GM06990 (cell line): ENCODE measurements around the gene NTN1.

Source experiments
- DNase-seq: peaks from one replicate; pipeline ENCODE4 v3.0.0-alpha.2; 2011; ENCODE audit not compliant: insufficient read length; ENCODE audit errors: extremely low read depth
- H3K27me3 ChIP-seq: replicated peaks from 2 replicates; pipeline ENCODE4 v1.6.0; 2011; ENCODE audit warnings: low read length; ENCODE audit not compliant: control insufficient read depth, insufficient read depth
- H3K36me3 ChIP-seq: 2 replicates; pipeline ENCODE4 v1.5.1; 2011; ENCODE audit warnings: low read length; ENCODE audit not compliant: control insufficient read depth, insufficient read depth
- H3K4me3 ChIP-seq: replicated peaks from 2 replicates; pipeline ENCODE4 v1.5.1; 2011; ENCODE audit warnings: low read depth, mild to moderate bottlenecking, control low read depth, low read length
- TF ChIP-seq, protein P1 (sequence below): IDR thresholded peaks from 2 replicates; pipeline ENCODE4 v1.5.1; 2011; ENCODE audit warnings: low read length, control low read depth, mild to moderate bottlenecking, inconsistent platforms; ENCODE audit not compliant: insufficient read depth, poor library complexity, severe bottlenecking

Gene NTN1

DNA sequence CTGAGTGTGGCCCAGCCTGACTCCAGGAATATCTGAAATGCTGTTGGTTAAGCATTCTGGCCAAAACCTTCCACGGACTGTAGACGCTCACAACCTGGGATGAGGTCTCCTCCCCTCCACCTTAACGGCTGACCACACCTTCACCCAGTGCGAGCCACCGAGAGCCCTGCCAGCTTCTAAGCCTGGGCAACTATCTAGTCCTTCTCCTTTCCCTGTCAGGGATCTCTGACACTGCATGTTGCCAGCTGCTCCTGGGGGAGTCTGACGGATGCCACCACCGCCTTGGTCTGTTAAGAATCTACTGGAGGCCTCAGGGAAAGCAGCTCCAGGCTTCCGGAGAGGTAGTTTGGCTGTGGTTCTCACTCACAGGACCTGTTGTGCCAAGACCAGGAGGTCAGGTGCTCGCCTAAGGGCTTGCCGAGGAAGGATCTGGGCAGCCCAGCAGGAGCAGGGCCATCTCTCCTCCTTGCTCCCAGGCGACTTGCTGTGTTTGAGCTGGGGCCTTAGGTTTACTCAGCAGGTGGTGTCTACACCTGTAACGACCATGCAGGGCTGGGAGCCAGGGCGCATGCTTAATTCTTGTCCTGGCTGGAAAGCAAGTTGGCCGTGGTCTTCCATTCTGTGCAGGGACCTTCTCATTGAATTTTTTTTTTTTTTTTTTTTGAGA is 111.8 kb downstream of the NTN1 start:
- no peak for DNase-seq
- TF ChIP-seq, protein P1, sequence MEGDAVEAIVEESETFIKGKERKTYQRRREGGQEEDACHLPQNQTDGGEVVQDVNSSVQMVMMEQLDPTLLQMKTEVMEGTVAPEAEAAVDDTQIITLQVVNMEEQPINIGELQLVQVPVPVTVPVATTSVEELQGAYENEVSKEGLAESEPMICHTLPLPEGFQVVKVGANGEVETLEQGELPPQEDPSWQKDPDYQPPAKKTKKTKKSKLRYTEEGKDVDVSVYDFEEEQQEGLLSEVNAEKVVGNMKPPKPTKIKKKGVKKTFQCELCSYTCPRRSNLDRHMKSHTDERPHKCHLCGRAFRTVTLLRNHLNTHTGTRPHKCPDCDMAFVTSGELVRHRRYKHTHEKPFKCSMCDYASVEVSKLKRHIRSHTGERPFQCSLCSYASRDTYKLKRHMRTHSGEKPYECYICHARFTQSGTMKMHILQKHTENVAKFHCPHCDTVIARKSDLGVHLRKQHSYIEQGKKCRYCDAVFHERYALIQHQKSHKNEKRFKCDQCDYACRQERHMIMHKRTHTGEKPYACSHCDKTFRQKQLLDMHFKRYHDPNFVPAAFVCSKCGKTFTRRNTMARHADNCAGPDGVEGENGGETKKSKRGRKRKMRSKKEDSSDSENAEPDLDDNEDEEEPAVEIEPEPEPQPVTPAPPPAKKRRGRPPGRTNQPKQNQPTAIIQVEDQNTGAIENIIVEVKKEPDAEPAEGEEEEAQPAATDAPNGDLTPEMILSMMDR: no peak
- peaks cover 2% of the 10 kb centered on the region; the same call in 1 of the 2 replicates for H3K27me3 ChIP-seq
- no peak overlapping the region for H3K4me3 ChIP-seq
- H3K36me3 ChIP-seq: no peaks in the 10 kb centered on the region

DNA sequence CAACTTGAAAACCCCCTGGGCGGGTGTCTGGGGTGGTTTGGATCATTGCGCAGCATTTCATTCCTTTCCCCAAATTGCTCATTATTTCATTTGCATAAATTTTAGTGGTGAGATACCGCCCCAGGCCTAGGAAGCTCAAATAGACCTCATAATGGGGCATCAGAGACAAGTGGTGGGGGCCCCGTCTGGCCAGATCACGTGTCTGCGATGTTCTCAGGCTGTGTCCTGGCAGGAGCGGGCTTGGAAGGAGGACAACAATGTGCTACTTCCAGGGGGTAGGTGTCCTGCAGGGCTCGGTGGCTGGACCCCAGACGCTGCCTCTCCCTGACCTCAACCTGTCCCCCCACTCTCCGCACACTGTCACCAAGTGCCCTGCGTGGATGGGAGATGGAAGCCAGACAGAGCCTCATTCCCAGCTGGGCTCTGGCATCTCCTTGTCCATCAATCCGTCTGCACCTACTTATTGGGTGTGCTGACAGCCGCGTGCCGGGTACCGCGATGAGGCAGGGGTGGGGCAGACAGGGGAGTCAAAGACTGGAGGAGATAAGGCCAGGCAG is 116.9 kb downstream of the NTN1 start:
- TF ChIP-seq, protein P1: no peak
- H3K36me3 ChIP-seq: no peaks in the 10 kb centered on the region
- no peak overlapping the region for H3K4me3 ChIP-seq
- DNase-seq: no peak
- H3K27me3 ChIP-seq: peaks cover 2% of the 10 kb centered on the region; the same call in 1 of the 2 replicates

DNA sequence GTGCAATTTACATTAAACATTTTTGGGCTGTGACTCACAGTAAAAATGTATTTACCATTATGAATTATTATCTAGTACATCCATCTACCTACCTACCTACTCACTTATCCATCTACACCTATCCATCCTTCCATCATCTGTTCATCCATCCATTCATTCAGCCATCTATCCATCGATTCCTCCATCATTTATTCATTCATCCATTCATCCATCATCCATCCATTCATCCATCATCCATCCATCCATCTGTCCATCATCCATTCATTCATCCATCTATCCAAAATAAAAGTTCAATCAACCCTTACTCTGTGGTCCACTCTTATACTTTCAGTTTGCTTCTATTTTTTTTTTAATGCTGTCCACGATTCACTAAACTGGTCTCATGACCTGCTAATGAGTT is 118.4 kb downstream of the NTN1 start:
- TF ChIP-seq, protein P1: no peak
- Histone ChIP-seq H3K4me3 (no peak overlapping the region), H3K36me3 (no peaks in the 10 kb centered on the region), H3K27me3 (peaks cover 2% of the 10 kb centered on the region; the same call in 1 of the 2 replicates)
- DNase-seq: no peak

DNA sequence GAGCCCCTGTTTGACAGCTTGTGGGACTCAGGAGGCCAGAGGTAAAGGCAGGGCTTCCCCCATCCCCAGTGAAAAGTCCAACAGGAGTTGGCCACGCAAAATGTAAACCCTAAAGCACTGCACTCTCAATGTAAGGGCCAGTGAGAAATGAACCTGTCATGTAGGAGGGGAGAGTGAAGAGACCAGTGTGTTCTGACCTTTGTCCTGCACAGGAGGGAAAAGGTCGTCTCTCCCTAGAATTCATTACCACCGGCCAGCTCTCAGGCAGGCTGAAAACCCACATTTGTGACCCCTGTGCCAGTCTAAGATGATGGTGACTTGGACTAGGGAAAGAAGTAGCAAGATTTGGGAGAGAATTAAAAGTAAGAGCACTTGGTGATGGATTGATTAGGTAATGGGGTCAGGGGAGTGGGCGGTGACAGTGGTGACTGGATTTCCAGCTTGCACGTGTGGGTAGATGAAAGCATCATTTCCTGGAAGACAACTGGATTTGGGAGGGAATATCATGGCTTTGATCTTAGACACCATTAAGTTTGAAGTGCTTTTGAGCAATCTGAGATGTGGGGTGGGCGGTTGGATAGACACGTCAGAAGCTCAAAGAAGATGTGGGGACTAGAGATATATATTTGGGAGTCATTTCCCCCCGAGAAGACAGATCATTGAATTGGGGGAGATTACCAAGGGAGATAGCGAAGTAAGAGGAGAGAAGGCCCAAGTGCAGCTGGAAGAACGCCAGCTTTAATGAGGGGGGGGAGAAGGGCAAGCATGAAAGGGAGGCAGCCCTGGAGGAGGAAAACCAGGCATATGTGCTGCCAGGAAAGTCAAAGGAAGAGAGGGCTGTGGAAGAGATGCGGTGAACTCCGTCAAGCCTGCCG is 119.5 kb downstream of the NTN1 start:
- TF ChIP-seq, protein P1: no peak
- H3K36me3 ChIP-seq: no peaks in the 10 kb centered on the region
- no peaks in the 10 kb centered on the region; the same call in 1 of the 2 replicates for H3K27me3 ChIP-seq
- no peak for DNase-seq
- H3K4me3 ChIP-seq: no peak overlapping the region

DNA sequence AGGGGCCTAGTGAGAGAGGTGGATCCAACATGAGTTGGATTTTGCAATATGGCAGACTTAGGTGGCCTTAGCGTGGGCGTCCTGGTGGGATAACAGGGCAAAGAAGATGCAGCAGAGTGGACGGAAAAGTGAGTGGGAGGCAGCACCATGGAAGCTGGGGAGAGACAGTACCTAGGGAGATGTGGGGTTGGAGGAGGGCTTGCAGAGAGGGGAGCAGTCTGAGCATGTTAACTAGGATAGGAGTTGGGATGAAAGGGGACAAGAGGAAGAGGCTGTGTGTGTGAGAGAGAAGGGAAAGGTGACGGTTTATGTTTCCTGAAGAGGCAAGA is 120.1 kb downstream of the NTN1 start:
- H3K36me3 ChIP-seq: no peaks in the 10 kb centered on the region
- TF ChIP-seq, protein P1: no peak
- DNase-seq: no peak
- H3K4me3 ChIP-seq: no peak overlapping the region
- H3K27me3 ChIP-seq: no peaks in the 10 kb centered on the region; the same call in 1 of the 2 replicates
